ENCODE measurements around the gene ANO10. TPM values are rescaled to one million over a fixed set of nuclear protein-coding genes. Genes with fewer than 3 reads are reported as not detected.
"Not testable (repeated sequence)": the region's sequence is repeated elsewhere in the genome, so short reads cannot be mapped to it uniquely, and the experiment has no call there.

Gene ANO10
- total RNA-seq, 4 donors from 2014 or later: 20.2 to 29.2 (median 26.1) TPM

- TF ChIP-seq CTCF (IDR thresholded peaks at IDR 0.05): no peak
- ATAC-seq (ENCODE audit: low FRiP score): no peak
- DNase-seq (ENCODE audit: low spot score): no peak
Measured at GRCh38 chr3:43364926-43365325, 256.9 kb downstream of the ANO10 start.

GRCh38 chr3:43364494-43364893 lies 257.3 kb downstream of the ANO10 start:
- ATAC-seq (ENCODE audit: low FRiP score): no peak
- no peak for TF ChIP-seq CTCF (IDR thresholded peaks at IDR 0.05)
- DNase-seq (ENCODE audit: low spot score): no peak

- no peak for ATAC-seq (ENCODE audit: low FRiP score)
- TF ChIP-seq CTCF (IDR thresholded peaks at IDR 0.05): no peak
- DNase-seq (ENCODE audit: low spot score): no peak
Measured at GRCh38 chr3:43363621-43364266, 258.1 kb downstream of the ANO10 start.

- DNase-seq (ENCODE audit: low spot score) (no peak), ATAC-seq (ENCODE audit: low FRiP score) (no peak)
- TF ChIP-seq CTCF (IDR thresholded peaks at IDR 0.05): no peak
Measured at GRCh38 chr3:43362961-43363360, 258.9 kb downstream of the ANO10 start.

GRCh38 chr3:43362183-43362582 lies 259.6 kb downstream of the ANO10 start:
- ATAC-seq (ENCODE audit: low FRiP score): no peak
- DNase-seq (ENCODE audit: low spot score): no peak
- TF ChIP-seq CTCF (IDR thresholded peaks at IDR 0.05): no peak

- no peak for ATAC-seq (ENCODE audit: low FRiP score)
- DNase-seq (ENCODE audit: low spot score): no peak
- no peak for TF ChIP-seq CTCF (IDR thresholded peaks at IDR 0.05)
Measured at GRCh38 chr3:43361077-43361476, 260.7 kb downstream of the ANO10 start.

GRCh38 chr3:43356033-43356432 lies 265.8 kb downstream of the ANO10 start:
- ATAC-seq (ENCODE audit: low FRiP score); DNase-seq (ENCODE audit: low spot score): not testable (repeated sequence)

Measured in omental fat pad (tissue), 4 donors.